ENCODE measurements around the gene TPST1. TPM values are rescaled to one million over a fixed set of nuclear protein-coding genes. Genes with fewer than 3 reads are reported as not detected.

The TPST1 gene
- polyA plus RNA-seq, 1 of the 3 experiments (the other 2 are of a cell fraction), result 36.4 TPM

GRCh38 chr7:66331883-66332282 lies 126.7 kb downstream of the TPST1 start:
- H3K27ac ChIP-seq (ENCODE audit: low read depth in 2 of 2, low read length in 1 of 2), result peak overlapping the region; percentile 40 to 74; a peak in 3 of 4 replicates
- no peak overlapping the region for H3K4me3 ChIP-seq (ENCODE audit: low read depth in 2 of 2, low read length in 1 of 2)
- H3K27me3 ChIP-seq (ENCODE audit: insufficient read depth), result no peaks in the 10 kb centered on the region
- H2AFZ ChIP-seq (ENCODE audit: low read depth), result no peak overlapping the region
- 0 out of 2 replicates have a peak, but pooled peaks cover 5% of the 10 kb centered on the region for H3K9me3 ChIP-seq
- H3K79me2 ChIP-seq (ENCODE audit: insufficient read depth), result peaks cover 2% of the 10 kb centered on the region; the same call in 1 of the 2 replicates
- no peak for DNase-seq
- no peak overlapping the region for H3K9ac ChIP-seq
- TF ChIP-seq, protein P1, sequence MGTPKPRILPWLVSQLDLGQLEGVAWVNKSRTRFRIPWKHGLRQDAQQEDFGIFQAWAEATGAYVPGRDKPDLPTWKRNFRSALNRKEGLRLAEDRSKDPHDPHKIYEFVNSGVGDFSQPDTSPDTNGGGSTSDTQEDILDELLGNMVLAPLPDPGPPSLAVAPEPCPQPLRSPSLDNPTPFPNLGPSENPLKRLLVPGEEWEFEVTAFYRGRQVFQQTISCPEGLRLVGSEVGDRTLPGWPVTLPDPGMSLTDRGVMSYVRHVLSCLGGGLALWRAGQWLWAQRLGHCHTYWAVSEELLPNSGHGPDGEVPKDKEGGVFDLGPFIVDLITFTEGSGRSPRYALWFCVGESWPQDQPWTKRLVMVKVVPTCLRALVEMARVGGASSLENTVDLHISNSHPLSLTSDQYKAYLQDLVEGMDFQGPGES (IDR thresholded peaks at IDR 0.05; ENCODE audit: low read depth, low read length), result 0 out of 2 replicates have a peak, but pooled peaks have one; percentile 16
- TF ChIP-seq, protein P2, sequence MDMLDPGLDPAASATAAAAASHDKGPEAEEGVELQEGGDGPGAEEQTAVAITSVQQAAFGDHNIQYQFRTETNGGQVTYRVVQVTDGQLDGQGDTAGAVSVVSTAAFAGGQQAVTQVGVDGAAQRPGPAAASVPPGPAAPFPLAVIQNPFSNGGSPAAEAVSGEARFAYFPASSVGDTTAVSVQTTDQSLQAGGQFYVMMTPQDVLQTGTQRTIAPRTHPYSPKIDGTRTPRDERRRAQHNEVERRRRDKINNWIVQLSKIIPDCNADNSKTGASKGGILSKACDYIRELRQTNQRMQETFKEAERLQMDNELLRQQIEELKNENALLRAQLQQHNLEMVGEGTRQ (IDR thresholded peaks at IDR 0.05; ENCODE audit: borderline replicate concordance, low read depth, low read length), result no peak
- 95% methylated on average over 6 of the region's 6 CpGs for WGBS (ENCODE audit: low lambda C conversion rate)
- H3K9me2 ChIP-seq, result no peaks in the 10 kb centered on the region
- peaks cover 0 to 3% of the 10 kb centered on the region in 2 experiments for H3K36me3 ChIP-seq (replicated peaks in 1 of 2; ENCODE audit: control insufficient read depth in 1 of 2, insufficient read depth in 2 of 2, low read length in 1 of 2)
- no peaks in the 10 kb centered on the region for H4K20me1 ChIP-seq (ENCODE audit: insufficient read depth)
- H3K4me2 ChIP-seq, result no peak overlapping the region
- ChIA-PET CTCF (interaction anchor here (1.5 kb wide), 1 partner anchor 36 kb away, joined by 4 read pairs; no protein-coding TSS in a partner anchor), POLR2A (interaction anchor here (0.7 kb wide), 1 partner anchor 1153 kb away, joined by 3 read pairs; no protein-coding TSS in a partner anchor)
- H3K4me1 ChIP-seq (ENCODE audit: control insufficient read depth in 1 of 2, insufficient read depth in 2 of 2, low read depth in 1 of 2, low read length in 1 of 2), result peaks cover 10 to 22% of the 10 kb centered on the region in 2 experiments; a peak in 3 of 4 replicates
- peaks cover 4% of the 10 kb centered on the region for H3F3A ChIP-seq (replicated peaks; ENCODE audit: insufficient read depth)

DNA sequence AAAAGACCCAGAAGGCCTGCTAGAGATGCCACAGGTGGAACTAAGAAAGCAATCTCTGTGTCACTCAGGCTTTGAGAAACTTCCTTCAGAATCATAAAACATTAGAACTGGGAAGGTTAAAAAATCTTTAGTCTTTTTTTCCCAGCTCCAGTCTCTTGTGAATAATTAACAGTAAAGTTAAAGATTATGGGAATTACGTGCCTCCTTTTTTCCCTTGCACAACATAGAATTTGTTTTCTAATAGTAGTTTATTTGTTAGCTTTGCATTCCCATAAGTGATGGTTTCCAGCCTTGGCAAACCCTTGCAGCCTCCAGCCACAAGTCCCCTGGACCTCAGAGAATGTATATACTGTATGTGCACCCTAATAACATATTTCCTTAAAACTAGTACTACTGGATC lies 128.3 kb downstream of the TPST1 start:
- 94% methylated on average over 1 of the region's 1 CpG for WGBS (ENCODE audit: low lambda C conversion rate)
- TF ChIP-seq TAF1 (IDR thresholded peaks at IDR 0.05; ENCODE audit: borderline replicate concordance, low read depth, low read length) (no peak), RAD21 (IDR thresholded peaks at IDR 0.05; ENCODE audit: low read length) (no peak), RFX5 (IDR thresholded peaks at IDR 0.05; ENCODE audit: low read length) (no peak), TCF12 (IDR thresholded peaks at IDR 0.05) (no peak), PBX3 (IDR thresholded peaks at IDR 0.05) (no peak), SMC3 (IDR thresholded peaks at IDR 0.05; ENCODE audit: low read depth, low read length) (no peak), ZBTB33 (IDR thresholded peaks at IDR 0.05; ENCODE audit: borderline replicate concordance, low read depth) (no peak), NFIC (IDR thresholded peaks at IDR 0.05; ENCODE audit: borderline replicate concordance) (no peak), SIN3A (IDR thresholded peaks at IDR 0.05; ENCODE audit: borderline replicate concordance, low read depth, low read length) (no peak), GABPA (IDR thresholded peaks at IDR 0.05; ENCODE audit: low read depth) (no peak), RXRA (IDR thresholded peaks at IDR 0.05; ENCODE audit: borderline replicate concordance, low read depth) (no peak)
- TF ChIP-seq, protein P1 (IDR thresholded peaks at IDR 0.05; ENCODE audit: low read depth, low read length), result no peak
- TF ChIP-seq, protein P3, sequence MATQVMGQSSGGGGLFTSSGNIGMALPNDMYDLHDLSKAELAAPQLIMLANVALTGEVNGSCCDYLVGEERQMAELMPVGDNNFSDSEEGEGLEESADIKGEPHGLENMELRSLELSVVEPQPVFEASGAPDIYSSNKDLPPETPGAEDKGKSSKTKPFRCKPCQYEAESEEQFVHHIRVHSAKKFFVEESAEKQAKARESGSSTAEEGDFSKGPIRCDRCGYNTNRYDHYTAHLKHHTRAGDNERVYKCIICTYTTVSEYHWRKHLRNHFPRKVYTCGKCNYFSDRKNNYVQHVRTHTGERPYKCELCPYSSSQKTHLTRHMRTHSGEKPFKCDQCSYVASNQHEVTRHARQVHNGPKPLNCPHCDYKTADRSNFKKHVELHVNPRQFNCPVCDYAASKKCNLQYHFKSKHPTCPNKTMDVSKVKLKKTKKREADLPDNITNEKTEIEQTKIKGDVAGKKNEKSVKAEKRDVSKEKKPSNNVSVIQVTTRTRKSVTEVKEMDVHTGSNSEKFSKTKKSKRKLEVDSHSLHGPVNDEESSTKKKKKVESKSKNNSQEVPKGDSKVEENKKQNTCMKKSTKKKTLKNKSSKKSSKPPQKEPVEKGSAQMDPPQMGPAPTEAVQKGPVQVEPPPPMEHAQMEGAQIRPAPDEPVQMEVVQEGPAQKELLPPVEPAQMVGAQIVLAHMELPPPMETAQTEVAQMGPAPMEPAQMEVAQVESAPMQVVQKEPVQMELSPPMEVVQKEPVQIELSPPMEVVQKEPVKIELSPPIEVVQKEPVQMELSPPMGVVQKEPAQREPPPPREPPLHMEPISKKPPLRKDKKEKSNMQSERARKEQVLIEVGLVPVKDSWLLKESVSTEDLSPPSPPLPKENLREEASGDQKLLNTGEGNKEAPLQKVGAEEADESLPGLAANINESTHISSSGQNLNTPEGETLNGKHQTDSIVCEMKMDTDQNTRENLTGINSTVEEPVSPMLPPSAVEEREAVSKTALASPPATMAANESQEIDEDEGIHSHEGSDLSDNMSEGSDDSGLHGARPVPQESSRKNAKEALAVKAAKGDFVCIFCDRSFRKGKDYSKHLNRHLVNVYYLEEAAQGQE (IDR thresholded peaks at IDR 0.05; ENCODE audit: low read depth, low read length), result no peak
- TF ChIP-seq, protein P4, sequence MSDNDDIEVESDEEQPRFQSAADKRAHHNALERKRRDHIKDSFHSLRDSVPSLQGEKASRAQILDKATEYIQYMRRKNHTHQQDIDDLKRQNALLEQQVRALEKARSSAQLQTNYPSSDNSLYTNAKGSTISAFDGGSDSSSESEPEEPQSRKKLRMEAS (IDR thresholded peaks at IDR 0.05; ENCODE audit: low read depth), result no peak

More for the DNA sequence above, 128.3 kb downstream of the TPST1 start:
- H3K9me3 ChIP-seq, result peaks cover 15% of the 10 kb centered on the region
- H2AFZ ChIP-seq (ENCODE audit: low read depth), result no peak overlapping the region
- no peaks in the 10 kb centered on the region for H4K20me1 ChIP-seq (ENCODE audit: insufficient read depth)
- CTCF ChIA-PET, result interaction anchor here (1.0 to 1.2 kb wide), 2 partner anchors 10 to 15 kb away, joined by 3 to 4 read pairs; no protein-coding TSS in a partner anchor
- no peak overlapping the region for H3K4me3 ChIP-seq (ENCODE audit: low read depth in 2 of 2, low read length in 1 of 2)
- POLR2A ChIA-PET, result interaction anchor here (0.7 kb wide), 1 partner anchor 160 kb away, joined by 3 read pairs; no protein-coding TSS in a partner anchor
- H3K36me3 ChIP-seq (replicated peaks in 1 of 2; ENCODE audit: control insufficient read depth in 1 of 2, insufficient read depth in 2 of 2, low read length in 1 of 2), result peaks cover 0 to 10% of the 10 kb centered on the region in 2 experiments
- H3K27ac ChIP-seq (ENCODE audit: low read depth in 2 of 2, low read length in 1 of 2), result no peak overlapping the region
- H3K9ac ChIP-seq, result no peak overlapping the region
- DNase-seq, result no peak
- no peaks in the 10 kb centered on the region for H3K9me2 ChIP-seq
- H3K79me2 ChIP-seq (ENCODE audit: insufficient read depth), result peaks cover 2% of the 10 kb centered on the region; the same call in 1 of the 2 replicates
- no peaks in the 10 kb centered on the region for H3K27me3 ChIP-seq (ENCODE audit: insufficient read depth)
- peaks cover 8% of the 10 kb centered on the region for H3F3A ChIP-seq (replicated peaks; ENCODE audit: insufficient read depth)
- H3K4me2 ChIP-seq, result no peak overlapping the region
- peaks cover 10 to 18% of the 10 kb centered on the region in 2 experiments; a peak in 3 of 4 replicates for H3K4me1 ChIP-seq (ENCODE audit: control insufficient read depth in 1 of 2, insufficient read depth in 2 of 2, low read depth in 1 of 2, low read length in 1 of 2)

All from SK-N-SH (cell line).